Natural killer cell (primary cell): ENCODE data around the gene CSRP3. TPM values are rescaled to one million over a fixed set of nuclear protein-coding genes. Genes with fewer than 3 reads are reported as not detected.
"Not testable (repeated sequence)": the region's sequence is repeated elsewhere in the genome, so short reads cannot be mapped to it uniquely, and the experiment has no call there.

ENCODE experiments used
- ATAC-seq, 3 donors: fragments of 150-1000 bp in 2 of 3; fragments of 200-7000 bp in 1 of 3; cut with Tn5 transposase; 1 replicate in 1 of 3; 2 replicates in 2 of 3; pipeline ENCODE4 v1.10.0; 2021; ENCODE audit warnings: mild to moderate bottlenecking in 2 of 3, moderate library complexity in 2 of 3
- DNase-seq, 2 donors: peaks; one replicate each; pipeline versions ENCODE4 v3.0.0 to v3.0.0-alpha.2; 2013 to 2021; ENCODE audit warnings: mixed read lengths in 1 of 2
- H3K27ac ChIP-seq: one replicate; pipeline ENCODE4 v1.5.1; 2013; ENCODE audit warnings: mild to moderate bottlenecking, low read length
- H3K27me3 ChIP-seq: one replicate; pipeline ENCODE4 v1.6.1; 2013; ENCODE audit warnings: low read length; ENCODE audit not compliant: control insufficient read depth, insufficient read depth
- H3K36me3 ChIP-seq: one replicate; pipeline ENCODE4 v1.6.1; 2013; ENCODE audit warnings: low read length; ENCODE audit not compliant: control insufficient read depth, insufficient read depth
- H3K4me1 ChIP-seq: one replicate; pipeline ENCODE4 v1.6.1; 2013; ENCODE audit warnings: low read length; ENCODE audit not compliant: control insufficient read depth, insufficient read depth
- H3K4me3 ChIP-seq: one replicate; pipeline ENCODE4 v1.5.1; 2013; ENCODE audit warnings: low read length
- H3K9me3 ChIP-seq: one replicate; pipeline ENCODE4 v1.6.1; 2013; ENCODE audit warnings: low read length; ENCODE audit not compliant: control insufficient read depth, insufficient read depth
- H3K27ac Mint-ChIP-seq, 2 donors: one replicate each; pipeline ENCODE4 v1.8.0; 2022; ENCODE audit warnings: mild to moderate bottlenecking in 2 of 2, mixed read lengths in 2 of 2, moderate library complexity in 1 of 2
- H3K27me3 Mint-ChIP-seq, 2 donors: one replicate each; pipeline ENCODE4 v1.8.0; 2022; ENCODE audit warnings: low read depth in 2 of 2, mixed read lengths in 2 of 2
- H3K36me3 Mint-ChIP-seq: one replicate; pipeline ENCODE4 v1.8.0; 2022; ENCODE audit warnings: mixed read lengths
- H3K4me1 Mint-ChIP-seq, 2 donors: one replicate each; pipeline ENCODE4 v1.8.0; 2022; ENCODE audit warnings: mixed read lengths in 2 of 2
- H3K4me3 Mint-ChIP-seq: one replicate; pipeline ENCODE4 v1.8.0; 2022; ENCODE audit warnings: mild to moderate bottlenecking, moderate library complexity, mixed read lengths
- H3K9me3 Mint-ChIP-seq, 2 donors: one replicate each; pipeline ENCODE4 v1.8.0; 2022; ENCODE audit warnings: mixed read lengths in 2 of 2
- WGBS: methylation state at CpG from one replicate; pipeline ENCODE4 v1.1.7; 2013; ENCODE audit warnings: missing lambda C conversion rate; ENCODE audit not compliant: insufficient coverage; 5-methylcytosine and 5-hydroxymethylcytosine counted together
- intact Hi-C: fragments of 100-400 bp; cut with micrococcal nuclease; formaldehyde crosslinking; loops from one replicate; pipeline ENCODE4 v1.14.2; 2022
- total RNA-seq, 4 donors: library from RNA; stranded (reverse); fragments of 120-200 nt in 1 of 4; gene quantifications; one replicate each; pipeline versions ENCODE4 v1.2.3 to v1.2.4, GENCODE V29; 2013 to 2022
- TF ChIP-seq, protein P1 (sequence below): fragments of 200-600 bp; IDR thresholded peaks from one replicate; pipeline ENCODE4 v1.8.0; 2022; ENCODE audit warnings: antibody characterized with exemption

CSRP3 gene
- total RNA-seq, 3 donors from 2014 or later (not counting 1 experiment from before 2014, with no cell fraction given): not detected

DNA sequence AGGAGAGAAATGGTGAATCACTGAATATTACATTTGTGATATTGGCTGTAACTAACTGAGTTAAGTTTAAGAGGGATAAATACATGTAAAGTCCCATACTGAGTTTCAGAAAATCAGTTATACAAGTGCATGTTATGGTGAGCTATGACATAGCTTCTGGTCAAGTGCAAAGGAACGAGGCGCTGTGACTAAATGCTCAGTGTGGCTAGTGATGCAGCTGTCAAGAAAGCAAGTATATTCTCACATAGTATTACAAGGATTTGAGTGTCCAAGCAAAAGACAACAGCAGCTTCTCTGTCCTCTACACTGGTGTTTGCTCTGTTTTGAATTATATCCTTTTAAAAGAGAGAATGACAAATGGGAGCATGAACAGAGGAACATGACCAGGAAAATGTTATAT lies 40.1 kb downstream of the CSRP3 start:
- 100% methylated on average over 2 of the region's 2 CpGs for WGBS
- Mint-ChIP-seq H3K27ac (no peak overlapping the region), H3K36me3 (peaks cover 12% of the 10 kb centered on the region), H3K9me3 (no peaks in the 10 kb centered on the region), H3K27me3 (no peaks in the 10 kb centered on the region), H3K4me3 (no peak overlapping the region), H3K4me1 (peaks cover 10 to 19% of the 10 kb centered on the region in 2 donors)
- Histone ChIP-seq H3K27me3 (no peaks in the 10 kb centered on the region), H3K27ac (no peak overlapping the region), H3K4me3 (no peak overlapping the region), H3K36me3 (peaks cover 57% of the 10 kb centered on the region), H3K9me3 (no peaks in the 10 kb centered on the region), H3K4me1 (no peaks in the 10 kb centered on the region)
- no peak for ATAC-seq
- no peak for DNase-seq
- TF ChIP-seq, protein P1, sequence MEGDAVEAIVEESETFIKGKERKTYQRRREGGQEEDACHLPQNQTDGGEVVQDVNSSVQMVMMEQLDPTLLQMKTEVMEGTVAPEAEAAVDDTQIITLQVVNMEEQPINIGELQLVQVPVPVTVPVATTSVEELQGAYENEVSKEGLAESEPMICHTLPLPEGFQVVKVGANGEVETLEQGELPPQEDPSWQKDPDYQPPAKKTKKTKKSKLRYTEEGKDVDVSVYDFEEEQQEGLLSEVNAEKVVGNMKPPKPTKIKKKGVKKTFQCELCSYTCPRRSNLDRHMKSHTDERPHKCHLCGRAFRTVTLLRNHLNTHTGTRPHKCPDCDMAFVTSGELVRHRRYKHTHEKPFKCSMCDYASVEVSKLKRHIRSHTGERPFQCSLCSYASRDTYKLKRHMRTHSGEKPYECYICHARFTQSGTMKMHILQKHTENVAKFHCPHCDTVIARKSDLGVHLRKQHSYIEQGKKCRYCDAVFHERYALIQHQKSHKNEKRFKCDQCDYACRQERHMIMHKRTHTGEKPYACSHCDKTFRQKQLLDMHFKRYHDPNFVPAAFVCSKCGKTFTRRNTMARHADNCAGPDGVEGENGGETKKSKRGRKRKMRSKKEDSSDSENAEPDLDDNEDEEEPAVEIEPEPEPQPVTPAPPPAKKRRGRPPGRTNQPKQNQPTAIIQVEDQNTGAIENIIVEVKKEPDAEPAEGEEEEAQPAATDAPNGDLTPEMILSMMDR: no peak
- intact Hi-C loops: no loop called here

DNA sequence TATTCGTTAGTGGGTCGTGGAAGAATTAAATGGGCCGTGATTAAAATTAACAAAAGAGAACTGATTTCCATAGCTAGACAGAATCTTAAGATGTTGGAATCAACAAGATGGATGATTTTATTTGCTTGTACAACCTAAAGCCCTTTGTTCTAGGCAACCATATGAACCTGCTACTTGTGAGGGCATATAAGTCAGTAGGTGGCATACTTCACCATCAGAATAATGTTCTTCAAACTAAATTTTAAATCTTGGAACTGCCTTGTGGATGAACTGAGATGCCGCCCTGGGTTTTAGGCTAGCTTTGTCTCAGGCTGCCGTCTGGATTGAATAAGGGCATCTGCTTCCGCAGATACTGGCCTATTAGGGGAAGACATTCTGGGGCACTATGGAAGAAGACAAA lies 40.9 kb downstream of the CSRP3 start:
- H3K36me3 ChIP-seq: peaks cover 51% of the 10 kb centered on the region
- no peaks in the 10 kb centered on the region for H3K4me1 ChIP-seq
- H3K36me3 Mint-ChIP-seq: peaks cover 10% of the 10 kb centered on the region
- intact Hi-C loops: no loop called here
- peaks cover 10 to 22% of the 10 kb centered on the region in 2 donors for H3K4me1 Mint-ChIP-seq
- no peak overlapping the region for H3K4me3 ChIP-seq
- no peak overlapping the region for H3K4me3 Mint-ChIP-seq
- no peak for DNase-seq
- no peak overlapping the region for H3K27ac Mint-ChIP-seq
- no peak overlapping the region for H3K27ac ChIP-seq
- no peaks in the 10 kb centered on the region for H3K9me3 Mint-ChIP-seq
- WGBS: 99% methylated on average over 6 of the region's 6 CpGs
- TF ChIP-seq, protein P1: no peak
- no peaks in the 10 kb centered on the region for H3K27me3 Mint-ChIP-seq
- no peak for ATAC-seq
- H3K27me3 ChIP-seq: no peaks in the 10 kb centered on the region
- no peaks in the 10 kb centered on the region for H3K9me3 ChIP-seq

DNA sequence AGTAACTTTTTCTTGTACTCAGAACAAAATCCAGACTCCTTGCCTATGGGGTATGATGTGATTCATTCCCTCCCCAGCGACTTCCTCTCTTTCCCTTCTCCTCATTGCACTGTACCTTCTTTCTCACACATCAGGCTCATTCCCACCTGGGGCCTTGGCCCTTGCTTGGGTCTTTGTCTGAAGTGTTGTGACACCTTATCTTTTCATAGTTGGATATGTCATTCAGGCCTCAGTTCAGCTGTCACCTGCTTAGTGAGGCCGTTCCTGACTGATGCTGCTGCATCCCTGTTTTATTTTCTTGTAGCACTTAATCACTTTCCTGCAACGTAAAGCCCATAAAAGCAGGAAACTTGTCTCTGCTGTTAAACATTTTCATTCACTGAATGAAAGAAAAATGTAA lies 44.9 kb downstream of the CSRP3 start:
- WGBS: 100% methylated on average over 1 of the region's 3 CpGs
- H3K4me3 ChIP-seq: no peak overlapping the region
- no peaks in the 10 kb centered on the region for H3K4me1 ChIP-seq
- H3K9me3 ChIP-seq: no peaks in the 10 kb centered on the region
- Mint-ChIP-seq H3K27me3 (no peaks in the 10 kb centered on the region), H3K27ac (peak overlapping the region in 1 of 2 donors; percentile 11), H3K36me3 (peaks cover 21% of the 10 kb centered on the region), H3K4me1 (peaks cover 4 to 7% of the 10 kb centered on the region in 2 donors), H3K9me3 (no peaks in the 10 kb centered on the region), H3K4me3 (no peak overlapping the region)
- H3K27me3 ChIP-seq: no peaks in the 10 kb centered on the region
- DNase-seq (no peak), ATAC-seq (no peak)
- H3K27ac ChIP-seq: no peak overlapping the region
- intact Hi-C loops: no loop called here
- TF ChIP-seq, protein P1: no peak
- H3K36me3 ChIP-seq: peaks cover 53% of the 10 kb centered on the region

DNA sequence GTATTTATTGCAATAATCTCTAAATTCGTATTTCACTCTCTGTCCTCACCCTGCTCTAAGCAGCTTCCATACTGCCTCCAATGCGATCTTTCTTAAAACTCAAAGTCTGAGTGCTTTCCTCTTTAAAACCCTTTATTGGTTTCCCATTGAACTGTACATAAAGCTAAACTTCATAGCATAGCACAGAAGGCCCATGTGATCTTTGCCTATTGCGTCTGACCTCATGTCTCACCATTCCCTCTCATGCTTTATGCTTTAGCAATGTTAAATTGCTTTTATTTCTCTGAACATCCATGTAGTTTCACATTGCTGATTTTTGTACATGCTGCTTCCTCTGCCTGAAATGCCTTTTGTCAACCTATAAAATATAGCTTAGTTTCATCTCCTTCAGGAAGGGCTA lies 56.5 kb downstream of the CSRP3 start:
- Histone ChIP-seq H3K27me3 (no peaks in the 10 kb centered on the region), H3K4me3 (no peak overlapping the region), H3K9me3 (no peaks in the 10 kb centered on the region), H3K27ac (no peak overlapping the region), H3K4me1 (no peaks in the 10 kb centered on the region), H3K36me3 (peaks cover 21% of the 10 kb centered on the region)
- intact Hi-C loops: no loop called here
- TF ChIP-seq, protein P1: no peak
- Mint-ChIP-seq H3K27ac (no peak overlapping the region), H3K4me1 (peaks cover 0 to 4% of the 10 kb centered on the region in 2 donors), H3K9me3 (no peaks in the 10 kb centered on the region), H3K4me3 (no peak overlapping the region), H3K36me3 (no peaks in the 10 kb centered on the region), H3K27me3 (no peaks in the 10 kb centered on the region)
- 64% methylated on average over 3 of the region's 3 CpGs for WGBS
- DNase-seq (no peak), ATAC-seq (no peak)

DNA sequence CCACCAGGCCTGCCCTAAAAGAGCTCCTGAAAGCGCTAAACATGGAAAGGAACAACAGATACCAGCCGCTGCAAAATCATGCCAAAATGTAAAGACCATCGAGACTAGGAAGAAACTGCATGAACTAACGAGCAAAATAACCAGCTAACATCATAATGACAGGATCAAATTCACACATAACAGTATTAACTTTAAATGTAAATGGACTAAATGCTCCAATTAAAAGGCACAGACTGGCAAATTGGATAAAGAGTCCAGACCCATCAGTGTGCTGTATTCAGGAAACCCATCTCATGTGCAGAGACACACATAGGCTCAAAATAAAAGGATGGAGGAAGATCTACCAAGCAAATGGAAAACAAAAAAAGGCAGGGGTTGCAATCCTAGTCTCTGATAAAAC lies 64.9 kb downstream of the CSRP3 start:
- H3K27ac ChIP-seq, DNase-seq, H3K4me3 Mint-ChIP-seq, H3K27ac Mint-ChIP-seq, H3K4me1 Mint-ChIP-seq, H3K9me3 ChIP-seq, H3K9me3 Mint-ChIP-seq, H3K4me1 ChIP-seq, H3K4me3 ChIP-seq, H3K27me3 Mint-ChIP-seq, ATAC-seq, H3K27me3 ChIP-seq, H3K36me3 ChIP-seq, intact Hi-C loops: not testable (repeated sequence)
- H3K36me3 Mint-ChIP-seq: peaks cover 11% of the 10 kb centered on the region
- WGBS: 100% methylated on average over 1 of the region's 4 CpGs
